Gastrocnemius medialis (tissue), 4 donors: ENCODE measurements around the gene MBD3L5. TPM values are rescaled to one million over a fixed set of nuclear protein-coding genes. Genes with fewer than 3 reads are reported as not detected.

ENCODE experiments used
- ATAC-seq, 2 donors: fragments of 150-250 bp; one replicate each; pipeline ENCODE4 v1.9.1; 2016
- DNase-seq, 2 donors: peaks; one replicate each; pipeline ENCODE4 v3.0.0-alpha.2; 2019
- H3K27ac ChIP-seq, 4 donors: fragments of 200-600 bp; sonication (generic); 1 replicate in 1 of 4; 2 replicates in 3 of 4; pipeline ENCODE4 v1.5.1; 2016 to 2018; ENCODE audit warnings: mild to moderate bottlenecking in 2 of 4, moderate library complexity in 1 of 4
- H3K27me3 ChIP-seq, 3 donors: fragments of 200-600 bp; sonication (generic) in 2 of 3; 1 replicate in 1 of 3; 2 replicates in 2 of 3; pipeline versions ENCODE4 v1.5.1 to v1.6.0; 2016 to 2019; ENCODE audit warnings: mild to moderate bottlenecking in 1 of 3, moderate library complexity in 1 of 3
- H3K36me3 ChIP-seq, 2 donors: fragments of 200-600 bp; sonication (generic) in 1 of 2; one replicate each; pipeline ENCODE4 v1.5.1; 2017 to 2018
- H3K4me1 ChIP-seq, 2 donors: fragments of 200-600 bp; sonication (generic) in 1 of 2; one replicate each; pipeline ENCODE4 v1.5.1; 2016 to 2017; ENCODE audit warnings: mild to moderate bottlenecking in 2 of 2
- H3K4me3 ChIP-seq, 4 donors: fragments of 200-600 bp; sonication (generic) in 3 of 4; 1 replicate in 1 of 4; 2 replicates in 3 of 4; pipeline ENCODE4 v1.5.1; 2016 to 2019; ENCODE audit warnings: mild to moderate bottlenecking in 2 of 4
- H3K9me3 ChIP-seq, 3 donors: fragments of 200-600 bp; sonication (generic) in 2 of 3; 1 replicate in 1 of 3; 2 replicates in 2 of 3; pipeline ENCODE4 v1.5.1; 2016 to 2019
- CTCF ChIP-seq, 5 experiments: fragments of 450-650 bp in 3 of 5; fragments of 200-600 bp in 2 of 5; sonication (generic) in 2 of 5; IDR thresholded peaks in 4 of 5; conservative IDR thresholded peaks in 1 of 5; 1 replicate in 4 of 5; 2 replicates in 1 of 5; pipeline ENCODE4 v1.5.1; 2016 to 2019; ENCODE audit warnings: antibody characterized with exemption in 5 of 5, mild to moderate bottlenecking in 3 of 5, moderate library complexity in 3 of 5
- POLR2A ChIP-seq, 2 donors: fragments of 450-650 bp; IDR thresholded peaks; one replicate each; pipeline ENCODE4 v1.6.1; 2017; ENCODE audit warnings: antibody characterized with exemption in 2 of 2, mild to moderate bottlenecking in 2 of 2, moderate library complexity in 2 of 2
- in situ Hi-C, 4 donors: fragments of 200-750 bp; cut with MboI; loops; one replicate each; pipeline versions ENCODE4 v1.15.0 to v1.8.0; 2017; ENCODE audit warnings: low sequenced_read_pairs in 4 of 4
- intact Hi-C: fragments of 100-400 bp; cut with DNase I; formaldehyde crosslinking; loops from one replicate; pipeline ENCODE4 v1.15.1; 2023; ENCODE audit warnings: low total_unique reads
- total RNA-seq, 4 donors: library from RNA; depleted of rRNA; stranded (reverse); fragments of >200 nt; gene quantifications; one replicate each; pipeline versions ENCODE4 v1.1.0 to v1.2.3, GENCODE V29; 2016

MBD3L5 gene
- total RNA-seq, 4 donors from 2014 or later = not detected

- DNase-seq (no peak), ATAC-seq (no peak)
- H3K4me1 ChIP-seq = peaks cover 7 to 9% of the 10 kb centered on the region in 2 donors
- H3K27me3 ChIP-seq = no peaks in the 10 kb centered on the region
- peaks cover 0 to 7% (median 3%) of the 10 kb centered on the region in 3 donors for H3K9me3 ChIP-seq
- H3K36me3 ChIP-seq = peaks cover 6 to 74% of the 10 kb centered on the region in 2 donors
- H3K4me3 ChIP-seq = no peak overlapping the region
- no peak for TF ChIP-seq CTCF (IDR thresholded peaks at IDR 0.05 in 4 of 5, conservative IDR thresholded peaks at IDR 0.05 in 1 of 5)
- no peak for TF ChIP-seq POLR2A (IDR thresholded peaks at IDR 0.05)
- intact Hi-C loops = no loop called here
- H3K27ac ChIP-seq = no peak overlapping the region
- in situ Hi-C loops = no loop called here
Measured at GRCh38 chr19:7072541-7072940, 42.2 kb downstream of the MBD3L5 start.

DNA sequence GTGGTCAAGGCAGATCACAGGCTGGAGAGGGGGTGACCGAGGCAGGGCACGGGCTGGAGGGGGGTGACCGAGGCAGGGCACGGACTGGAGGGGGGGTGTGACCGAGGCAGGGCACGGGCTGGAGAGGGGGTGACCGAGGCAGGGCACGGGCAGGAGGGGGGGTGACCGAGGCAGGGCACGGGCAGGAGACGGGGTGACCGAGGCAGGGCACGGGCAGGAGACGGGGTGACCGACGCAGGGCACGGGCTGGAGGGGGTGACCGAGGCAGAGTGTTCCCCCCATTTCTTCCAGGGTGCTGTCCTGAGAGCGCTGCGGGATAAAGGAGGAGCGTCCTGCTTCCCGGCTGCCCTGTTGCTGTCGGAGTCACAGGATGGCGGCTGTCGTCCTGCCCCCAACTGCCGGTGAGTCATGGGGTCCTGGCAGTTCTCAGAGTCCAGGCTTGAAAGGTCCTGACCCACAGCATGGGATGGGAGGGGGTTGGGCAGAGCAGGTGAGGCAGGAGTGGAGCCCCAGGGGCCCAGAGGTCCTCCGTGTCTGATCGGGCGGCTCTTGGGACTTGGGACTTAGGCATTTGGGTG is 44.4 kb downstream of the MBD3L5 start:
- H3K4me3 ChIP-seq = no peak overlapping the region
- no peak for ATAC-seq

DNA sequence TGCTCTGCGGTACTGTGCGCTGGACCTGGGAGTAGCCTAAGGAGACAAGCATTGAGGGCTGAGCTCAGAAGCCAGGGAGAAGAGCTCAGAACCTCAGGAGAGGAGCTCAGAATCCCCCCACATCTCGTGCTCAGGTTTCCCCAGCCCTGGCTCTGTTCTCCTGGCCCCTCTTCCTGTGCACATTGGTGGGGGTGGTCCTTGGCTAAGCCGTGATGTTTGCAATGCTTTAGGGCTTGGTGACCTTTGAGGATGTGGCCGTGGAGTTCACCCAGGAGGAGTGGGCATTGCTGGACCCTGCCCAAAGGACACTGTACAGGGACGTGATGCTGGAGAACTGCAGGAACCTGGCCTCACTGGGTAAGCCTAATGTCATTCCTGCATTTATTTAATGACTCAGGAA is 45.8 kb downstream of the MBD3L5 start:
- Histone ChIP-seq H3K36me3 (peaks cover 12 to 100% of the 10 kb centered on the region in 2 donors), H3K27me3 (no peaks in the 10 kb centered on the region), H3K4me1 (no peaks in the 10 kb centered on the region), H3K9me3 (peaks cover 5 to 42% (median 22%) of the 10 kb centered on the region in 3 donors), H3K27ac (no peak overlapping the region), H3K4me3 (no peak overlapping the region)
- no peak for ATAC-seq
- no peak for DNase-seq
- in situ Hi-C loops = loop anchor here in 1 of 4 donors (25.0 kb wide), 1 partner anchor 736 kb away; no protein-coding TSS in a partner anchor
- TF ChIP-seq CTCF (IDR thresholded peaks at IDR 0.05 in 4 of 5, conservative IDR thresholded peaks at IDR 0.05 in 1 of 5) (no peak), POLR2A (IDR thresholded peaks at IDR 0.05) (no peak)
- intact Hi-C loops = no loop called here

More for the DNA sequence above, 44.4 kb downstream of the MBD3L5 start:
- DNase-seq = no peak
- Histone ChIP-seq H3K27ac (no peak overlapping the region), H3K9me3 (peaks cover 0 to 29% (median 14%) of the 10 kb centered on the region in 3 donors), H3K27me3 (no peaks in the 10 kb centered on the region), H3K36me3 (peaks cover 8 to 96% of the 10 kb centered on the region in 2 donors), H3K4me1 (peaks cover 7 to 9% of the 10 kb centered on the region in 2 donors)
- TF ChIP-seq CTCF (IDR thresholded peaks at IDR 0.05 in 4 of 5, conservative IDR thresholded peaks at IDR 0.05 in 1 of 5) = no peak
- TF ChIP-seq POLR2A (IDR thresholded peaks at IDR 0.05) = no peak
- in situ Hi-C loops (loop anchor here in 1 of 4 donors (25.0 kb wide), 1 partner anchor 738 kb away; no protein-coding TSS in a partner anchor), intact Hi-C loops (no loop called here)

DNA sequence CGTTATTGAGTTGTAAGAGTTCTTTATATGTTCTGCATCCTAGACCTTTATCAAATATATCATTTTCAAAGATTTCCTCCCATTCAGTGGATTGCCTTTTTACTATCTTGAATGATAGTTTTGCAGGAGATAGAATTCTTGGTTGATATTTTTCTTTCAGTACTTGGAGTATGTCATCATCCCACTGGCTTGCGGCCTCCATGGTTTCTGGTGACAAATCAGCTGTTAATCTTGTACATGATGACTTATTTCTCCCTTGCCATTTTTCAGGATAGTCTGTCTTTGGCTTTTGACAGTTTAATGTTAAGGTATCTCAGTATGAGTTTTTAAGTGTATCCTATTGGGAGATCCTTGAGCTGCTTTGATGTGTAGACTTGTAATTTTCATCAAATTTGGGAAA is 47.6 kb downstream of the MBD3L5 start:
- Histone ChIP-seq H3K4me3 (peak overlapping the region in 1 of 4 donors; percentile 30), H3K27ac (no peak overlapping the region), H3K4me1 (no peaks in the 10 kb centered on the region), H3K36me3 (peaks cover 24 to 100% of the 10 kb centered on the region in 2 donors), H3K27me3 (no peaks in the 10 kb centered on the region), H3K9me3 (peaks cover 5 to 61% (median 28%) of the 10 kb centered on the region in 3 donors)
- intact Hi-C loops (no loop called here), in situ Hi-C loops (loop anchor here in 1 of 4 donors (25.0 kb wide), 1 partner anchor 734 kb away; no protein-coding TSS in a partner anchor)
- ATAC-seq (no peak), DNase-seq (no peak)
- no peak for TF ChIP-seq POLR2A (IDR thresholded peaks at IDR 0.05)
- no peak for TF ChIP-seq CTCF (IDR thresholded peaks at IDR 0.05 in 4 of 5, conservative IDR thresholded peaks at IDR 0.05 in 1 of 5)

Other genes starting within 250 kb of the MBD3L5 start
- gene ADGRE1, start 143.0 kb upstream of the MBD3L5 start, total RNA-seq = under 1 TPM in 2 of 4 donors, not detected in 2; 0.13 to 0.33 TPM
- not detected for gene MBD3L2B, start 9.1 kb upstream of the MBD3L5 start, total RNA-seq
- not detected for gene MBD3L4, start 9.6 kb downstream of the MBD3L5 start, total RNA-seq
- not detected for gene MBD3L2, start 18.7 kb downstream of the MBD3L5 start, total RNA-seq
- not detected for gene MBD3L3, start 28.1 kb downstream of the MBD3L5 start, total RNA-seq
- gene ZNF557, start 39.1 kb downstream of the MBD3L5 start, total RNA-seq = 1 to 10 TPM; 3.9 to 5.3 (median 4.3) TPM